Stimulated activated CD8-positive, alpha-beta memory T cell treated with anti-CD3 and anti-CD28 coated beads, Interleukin-15, amount 100 ng/mL, for 24 hours (primary cell): ENCODE data around the gene GPR108.

Experiments used
- DNase-seq: peaks from one replicate; pipeline ENCODE4 v3.0.0-alpha.2; 2020; ENCODE audit warnings: low read depth

GPR108 gene

DNA sequence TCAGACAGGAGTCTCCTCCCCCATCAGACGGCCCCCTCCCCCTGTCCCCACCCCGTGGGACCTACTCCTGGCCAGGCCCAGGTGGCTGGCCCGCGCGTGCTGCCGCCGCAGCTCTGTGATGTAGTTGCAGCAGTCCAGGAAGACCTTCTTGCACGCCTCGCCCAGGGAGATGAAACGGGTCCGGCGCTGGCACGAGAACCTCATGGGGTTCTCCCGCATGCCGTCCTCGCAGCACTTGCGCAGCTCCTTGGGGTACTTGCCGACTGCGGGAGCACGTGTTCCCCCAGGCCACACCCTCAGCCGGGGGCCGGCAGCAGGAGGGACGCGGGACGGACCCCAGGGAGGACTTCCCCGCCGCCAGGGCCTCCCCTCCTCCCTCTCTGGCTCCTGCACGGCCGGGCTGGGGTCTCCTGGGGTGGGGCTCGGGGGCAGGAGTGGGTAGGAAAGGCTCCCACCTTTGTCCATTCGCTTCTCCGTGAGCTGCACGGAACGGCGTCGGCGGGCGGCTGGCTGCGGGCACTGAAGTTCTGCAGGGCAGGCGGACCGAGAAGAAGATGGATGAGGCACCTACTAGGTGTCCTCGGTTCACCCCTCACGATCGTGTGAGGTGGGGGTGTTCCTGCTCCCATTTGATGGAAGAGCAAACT lies 30.2 kb downstream of the GPR108 start:
- no peak for DNase-seq

DNA sequence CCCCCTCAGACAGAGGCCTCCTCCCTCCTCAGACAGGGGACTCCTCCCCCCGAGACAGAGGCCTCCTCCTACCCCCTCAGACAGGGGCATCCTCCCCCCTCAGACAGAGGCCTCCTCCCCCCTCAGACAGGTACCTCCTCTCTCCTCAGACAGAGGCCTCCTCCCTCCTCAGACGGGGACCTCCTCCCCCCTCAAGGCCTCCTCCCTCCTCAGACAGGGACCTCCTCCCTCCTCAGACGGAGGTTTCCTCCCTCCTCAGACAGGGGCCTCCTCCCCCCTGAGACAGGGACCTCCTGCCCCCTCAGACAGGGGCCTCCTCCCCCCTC lies 30.8 kb downstream of the GPR108 start:
- no peak for DNase-seq

DNA sequence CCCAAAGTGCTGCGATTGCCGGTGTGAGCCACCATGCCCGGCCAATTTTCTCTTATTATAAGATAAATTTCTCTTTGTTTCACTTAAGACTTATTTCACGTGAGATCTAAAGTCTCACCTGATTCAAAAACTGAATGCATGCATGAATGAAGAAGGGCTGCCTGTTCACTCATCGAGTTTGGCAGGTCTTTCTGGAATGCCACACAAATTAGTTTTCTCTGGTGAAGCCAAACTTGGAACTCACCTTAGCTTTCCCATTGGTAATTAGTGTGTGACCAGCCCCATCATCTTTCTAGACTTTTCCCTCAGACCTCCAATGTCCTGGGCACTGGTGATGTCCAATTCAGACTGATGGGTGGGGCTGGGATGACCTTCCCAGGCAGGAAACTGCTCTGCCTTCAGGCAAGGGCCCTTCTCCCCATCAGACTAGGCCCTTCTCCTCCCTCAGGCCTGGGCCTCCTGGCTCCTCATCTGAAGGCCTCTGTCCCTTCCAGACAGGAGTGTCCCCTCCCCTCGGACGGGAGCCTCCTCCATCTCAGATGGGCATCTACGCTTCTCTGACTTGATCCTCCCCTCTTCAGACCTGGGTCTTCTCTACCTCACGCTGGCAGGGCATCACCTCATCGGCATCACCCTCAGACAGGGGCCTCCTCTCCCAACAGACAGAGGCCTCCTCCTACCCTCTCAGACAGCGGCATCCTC lies 31.3 kb downstream of the GPR108 start:
- DNase-seq: no peak

DNA sequence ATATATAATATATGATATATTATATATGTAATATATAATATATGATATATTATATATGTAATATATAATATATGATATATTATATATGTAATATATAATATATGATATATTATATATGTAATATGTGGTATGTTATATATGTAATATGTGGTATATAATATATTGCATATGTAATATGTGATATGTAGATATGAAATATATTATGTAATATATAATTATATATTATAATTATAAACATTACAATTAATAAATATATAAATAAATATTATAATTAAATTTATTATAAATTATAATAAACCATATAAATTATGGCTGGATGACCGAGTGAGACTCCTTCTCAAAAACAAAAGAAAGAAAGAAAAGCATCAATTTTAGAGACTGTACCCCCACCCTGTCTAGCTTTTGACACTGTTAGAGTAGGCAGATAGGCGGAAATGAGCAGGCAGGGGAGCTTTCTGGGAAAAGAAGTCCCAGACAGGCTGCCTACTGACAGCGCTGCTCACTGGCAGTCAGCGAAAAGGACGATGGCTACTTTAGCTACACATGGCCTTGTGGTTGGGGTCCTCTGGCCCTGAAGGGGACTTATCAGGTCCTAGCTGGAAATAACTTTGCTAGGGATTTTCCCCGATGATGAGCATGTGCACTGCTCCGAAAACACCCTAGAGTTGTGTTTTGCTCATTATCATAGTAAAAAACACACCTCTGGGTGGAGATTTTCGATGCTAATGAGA lies 36.6 kb downstream of the GPR108 start:
- no peak for DNase-seq

DNA sequence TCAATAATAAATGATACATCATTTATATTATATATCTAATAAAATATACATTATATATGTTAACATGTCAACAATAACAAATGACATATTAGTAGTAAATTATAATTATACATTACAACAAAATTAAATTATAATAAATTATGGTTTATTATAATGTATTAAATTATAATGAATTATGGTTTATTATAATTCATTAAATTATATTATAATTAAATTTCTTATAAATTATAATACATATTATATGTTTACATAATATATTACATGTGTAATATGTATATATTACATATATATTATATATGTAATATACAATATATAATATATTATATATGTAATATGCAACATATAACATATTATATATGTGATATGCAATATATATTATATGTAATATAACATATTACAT lies 37.4 kb downstream of the GPR108 start:
- DNase-seq: no peak

DNA sequence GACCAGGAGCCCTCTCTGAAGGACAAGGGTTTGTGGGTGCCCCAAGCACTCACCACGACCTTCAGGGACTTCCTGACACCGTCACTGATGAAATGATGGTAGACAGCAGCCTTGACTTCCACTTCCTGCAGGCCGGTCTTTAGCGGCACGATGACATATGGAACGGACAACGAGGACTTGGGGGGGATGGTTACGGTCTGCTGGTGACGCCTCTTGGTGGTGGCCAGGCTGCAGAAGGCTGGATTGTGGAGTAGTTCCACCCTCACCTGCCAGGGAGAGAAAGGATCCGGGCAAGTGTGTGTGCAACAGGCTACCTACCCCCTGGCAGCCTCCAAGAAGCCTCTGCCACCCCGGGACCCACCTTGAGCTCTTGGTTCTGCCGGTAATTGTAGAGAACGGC lies 40.1 kb downstream of the GPR108 start:
- DNase-seq: no peak

DNA sequence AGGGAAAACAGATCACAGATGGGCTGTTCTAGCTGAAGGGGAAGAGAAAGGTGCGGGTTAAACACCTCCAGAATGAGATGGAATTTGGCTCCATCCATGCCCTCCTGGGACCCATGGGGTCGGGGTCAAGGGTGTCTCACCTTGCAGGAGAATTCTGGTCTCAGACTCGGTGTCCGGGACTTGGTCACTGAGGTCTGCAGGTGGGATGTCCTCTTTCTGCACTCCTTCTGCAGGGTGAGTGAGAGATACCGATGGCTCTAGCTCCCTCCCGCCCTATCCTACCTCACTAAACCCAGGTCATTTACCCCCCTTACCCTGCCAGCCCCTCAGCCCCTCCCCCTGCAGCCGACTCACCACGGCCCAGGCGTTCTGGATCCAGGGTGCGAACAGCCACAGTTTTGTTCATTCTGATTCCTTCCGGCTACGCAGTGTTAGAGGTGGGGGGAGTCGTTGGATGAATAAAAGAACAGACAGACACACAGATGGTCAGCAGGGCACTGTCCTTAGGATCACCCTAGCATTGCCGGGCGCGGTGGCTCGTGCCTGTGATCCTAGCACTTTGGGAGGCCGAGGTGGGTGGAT lies 41.0 kb downstream of the GPR108 start:
- DNase-seq: no peak

DNA sequence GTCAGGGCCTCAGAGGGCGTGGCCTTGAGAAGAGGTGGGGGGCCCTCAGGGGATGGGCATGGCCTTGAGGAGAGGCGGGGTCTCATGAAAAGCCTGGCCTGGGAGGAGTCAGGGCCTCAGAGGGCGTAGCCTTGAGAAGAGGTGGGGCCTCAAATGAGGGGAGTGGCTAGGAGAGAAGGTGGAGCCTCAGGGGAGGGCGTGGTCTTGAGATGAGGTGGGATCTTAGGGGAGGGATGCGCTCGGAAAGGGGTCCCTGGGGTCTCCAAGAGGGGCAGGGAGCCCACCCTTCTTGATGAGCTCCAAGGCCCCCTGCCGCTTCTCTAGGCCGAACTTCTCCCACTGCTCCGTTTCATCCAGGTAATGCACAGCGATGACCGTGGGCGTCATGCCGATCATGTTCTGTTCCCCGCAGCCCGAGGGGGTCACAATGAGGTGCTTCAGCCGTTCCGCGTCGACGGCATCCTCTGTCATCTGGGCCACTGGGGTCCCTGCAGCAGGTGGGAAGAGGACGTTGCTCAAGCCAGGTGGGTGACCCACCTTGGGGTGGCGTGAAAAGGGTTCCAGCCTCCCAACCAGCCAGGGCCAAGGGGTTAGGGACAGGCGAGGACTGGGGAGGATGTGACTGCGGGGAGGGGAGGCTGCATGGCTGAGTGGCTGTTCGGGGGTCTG lies 43.1 kb downstream of the GPR108 start:
- no peak for DNase-seq

DNA sequence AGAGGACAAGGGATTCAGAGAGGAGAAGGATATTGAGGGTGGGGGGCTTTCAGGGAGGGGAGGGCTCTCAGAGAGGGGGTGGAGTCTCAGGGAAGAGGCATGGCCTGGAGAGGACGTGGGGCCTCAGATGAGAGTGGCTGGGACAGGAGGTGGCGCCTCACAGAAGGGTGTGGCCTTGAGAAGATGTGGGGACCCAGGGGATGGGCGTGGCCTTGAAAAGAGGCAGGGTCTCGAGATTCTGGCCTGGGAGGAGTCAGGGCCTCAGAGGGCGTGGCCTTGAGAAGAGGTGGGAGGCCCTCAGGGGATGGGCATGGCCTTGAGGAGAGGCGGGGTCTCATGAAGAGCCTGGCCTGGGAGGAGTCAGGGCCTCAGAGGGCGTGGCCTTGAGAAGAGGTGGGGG lies 43.7 kb downstream of the GPR108 start:
- no peak for DNase-seq

DNA sequence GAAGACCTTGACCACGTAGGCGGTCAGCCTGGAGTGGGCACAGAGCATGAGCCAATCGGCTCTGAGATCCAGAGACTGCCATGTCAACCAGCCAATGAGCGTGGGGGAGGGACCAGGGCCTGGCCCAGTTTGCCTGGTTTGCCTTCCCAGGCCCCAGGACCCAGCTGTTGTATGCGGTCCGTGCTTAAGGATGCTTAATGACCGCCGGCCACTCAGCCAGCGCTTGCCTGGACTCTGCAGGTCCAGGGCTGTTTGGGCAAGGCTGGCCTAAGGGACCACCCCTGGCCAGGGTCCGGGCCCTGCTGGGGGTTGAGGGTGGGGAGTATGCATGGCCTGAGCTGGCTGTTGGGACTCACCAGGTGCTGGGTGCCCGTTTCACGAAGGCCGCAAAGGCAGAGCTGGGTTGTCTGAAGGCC lies 44.3 kb downstream of the GPR108 start:
- no peak for DNase-seq

DNA sequence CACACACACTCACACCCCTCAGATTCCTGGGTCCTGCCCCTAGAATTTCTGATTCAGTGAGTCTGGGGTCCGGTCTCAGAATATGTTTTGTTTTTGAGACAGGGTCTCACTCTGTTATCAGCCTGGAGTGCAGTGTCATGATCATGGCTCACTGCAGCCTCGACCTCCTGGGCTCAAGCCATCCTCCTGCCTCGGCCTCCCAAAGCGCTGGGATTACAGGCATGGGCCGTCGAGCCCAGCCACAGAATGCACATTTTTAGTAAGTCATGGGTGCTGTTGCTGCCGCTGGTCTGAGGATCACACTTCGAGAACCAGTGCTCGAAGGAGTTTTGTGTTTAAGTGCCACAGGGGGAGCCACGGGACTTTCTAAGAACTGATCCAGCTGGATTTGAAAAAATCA lies 45.4 kb downstream of the GPR108 start:
- no peak for DNase-seq

DNA sequence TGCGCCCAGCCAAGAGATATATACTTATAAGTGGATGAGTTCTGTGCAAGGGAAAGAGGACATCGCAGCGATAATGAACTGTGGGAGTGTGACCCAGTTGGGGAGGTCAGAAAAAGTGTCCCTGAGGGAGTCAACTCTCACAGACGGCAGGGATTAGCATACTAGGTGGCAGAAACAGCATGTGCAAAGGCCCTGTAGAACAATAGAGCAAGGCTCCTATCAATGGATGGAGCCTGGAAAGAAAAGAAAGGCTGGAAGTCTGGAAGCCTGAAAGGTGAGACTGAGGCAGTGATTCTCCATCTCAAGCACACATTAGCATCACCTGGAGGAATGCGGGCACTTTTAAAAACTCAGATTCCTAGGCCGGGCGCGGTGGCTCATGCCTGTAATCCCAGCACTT lies 46.0 kb downstream of the GPR108 start:
- DNase-seq: no peak

DNA sequence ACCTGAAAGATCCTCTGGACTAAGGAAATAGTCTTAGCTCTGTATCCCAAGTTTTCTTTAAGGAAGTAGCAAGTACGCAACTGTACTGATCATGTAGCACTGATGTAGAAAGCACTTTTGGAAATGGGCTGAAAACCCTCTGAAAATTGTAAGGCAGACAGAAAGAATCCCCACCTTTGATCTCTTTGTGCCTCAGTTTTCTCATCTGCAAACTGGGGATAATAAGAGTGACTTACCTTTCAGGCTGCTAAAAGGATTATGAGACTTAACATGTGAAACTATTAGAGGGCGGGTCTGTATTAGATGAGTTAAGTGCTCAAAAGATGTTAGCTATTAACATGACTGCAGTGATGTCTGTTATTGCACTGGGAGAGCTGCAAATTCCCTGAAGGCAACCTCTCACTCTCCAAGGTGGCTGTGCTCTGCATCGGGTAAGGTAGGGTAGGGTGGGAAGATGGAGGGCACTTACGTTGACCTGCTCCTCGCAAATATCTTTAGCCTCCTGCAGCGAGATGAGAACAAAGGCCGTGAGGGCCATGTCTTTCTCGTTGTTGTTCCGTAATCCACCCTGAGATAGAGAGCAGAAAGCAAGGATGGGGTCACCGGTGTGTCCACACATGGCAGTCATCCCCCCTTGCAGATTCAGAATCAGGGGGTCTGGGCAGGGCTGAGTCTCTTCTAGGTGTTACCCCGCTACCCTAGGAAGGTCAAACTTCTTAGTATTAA lies 47.1 kb downstream of the GPR108 start:
- DNase-seq: no peak

DNA sequence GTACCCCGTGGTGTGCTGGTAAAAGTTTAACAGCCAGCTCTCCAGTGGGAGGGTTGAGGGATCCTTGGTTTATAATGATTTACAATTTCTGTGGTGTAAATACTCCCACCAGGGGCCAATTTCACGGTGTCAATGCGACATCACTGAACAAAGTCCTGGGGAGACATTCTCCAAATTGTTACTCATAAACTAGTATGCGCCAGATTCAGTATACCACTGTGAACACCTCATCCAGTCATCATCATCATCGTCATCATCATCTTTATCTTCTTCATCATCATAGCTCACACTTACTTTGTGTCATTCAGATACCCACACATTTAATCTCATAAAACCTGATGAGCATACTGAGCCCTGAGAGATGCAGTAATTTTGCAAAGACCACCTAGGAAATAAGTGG lies 50.3 kb downstream of the GPR108 start:
- DNase-seq: no peak

DNA sequence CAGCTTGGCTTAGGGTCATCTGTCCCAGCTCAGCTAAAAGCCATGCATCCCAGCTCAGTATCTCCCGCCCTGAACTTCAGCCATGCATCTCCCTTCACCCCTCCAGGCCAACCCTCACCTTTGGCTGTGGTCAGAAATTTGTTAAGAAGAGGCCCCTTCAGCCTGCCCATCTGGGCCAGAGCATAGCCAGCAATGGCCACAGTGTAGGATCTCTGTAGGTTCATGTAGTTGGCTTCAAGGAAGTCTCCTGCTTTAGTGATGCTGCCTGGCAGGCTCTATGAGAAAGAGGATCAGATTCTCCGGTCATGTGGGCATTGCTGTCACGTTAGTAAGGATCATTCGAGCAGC lies 50.8 kb downstream of the GPR108 start:
- DNase-seq: no peak

DNA sequence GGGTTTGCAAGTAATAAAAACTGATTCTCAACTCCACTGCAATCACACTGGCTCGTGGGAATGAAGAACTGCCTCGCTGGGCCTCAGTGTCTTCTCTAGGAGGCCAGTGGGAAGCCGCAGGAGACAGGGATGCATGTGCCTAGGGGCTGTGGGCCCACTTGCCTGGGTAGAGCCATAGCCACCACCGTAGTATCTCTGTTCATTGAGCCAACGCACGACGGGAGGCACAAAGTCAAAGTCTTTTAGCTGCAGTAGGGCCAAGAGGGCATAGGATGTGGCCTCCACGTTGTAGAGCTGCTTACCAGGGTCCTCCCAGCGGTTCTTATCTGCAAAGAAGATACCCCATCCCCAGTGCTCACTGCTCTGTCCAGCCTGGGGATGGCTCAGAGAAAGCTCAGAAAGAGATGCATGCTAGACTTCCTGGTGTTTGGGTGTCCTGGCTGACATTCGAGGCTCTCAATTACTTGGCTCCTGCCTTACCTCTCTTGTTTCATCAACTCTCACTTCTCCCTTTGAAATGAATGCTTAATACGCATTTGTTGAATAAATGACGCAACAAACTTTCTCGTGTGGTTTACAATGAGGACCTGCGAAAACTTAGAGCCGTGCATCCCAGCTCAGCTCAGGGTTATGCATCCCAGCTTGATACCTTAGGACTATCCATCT lies 51.3 kb downstream of the GPR108 start:
- DNase-seq: no peak

DNA sequence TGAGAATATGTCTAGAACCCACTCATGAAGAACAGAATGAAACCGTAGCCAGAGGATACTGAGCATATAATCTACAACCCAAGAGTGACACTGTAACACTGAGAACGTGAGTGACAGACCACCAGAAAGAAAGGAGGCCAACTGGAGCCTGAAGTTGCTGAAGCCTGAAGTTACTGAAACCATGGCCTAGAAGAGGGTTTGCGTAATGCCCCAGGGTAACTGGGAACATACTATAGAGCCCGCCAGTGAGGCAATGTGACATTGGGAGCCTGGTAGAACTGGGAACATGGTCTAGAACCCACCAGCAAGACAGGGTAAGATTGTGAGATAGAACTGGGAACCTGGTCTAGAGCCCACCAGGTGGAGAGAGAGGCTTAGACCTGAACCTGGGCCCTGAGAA lies 51.9 kb downstream of the GPR108 start:
- DNase-seq: no peak

DNA sequence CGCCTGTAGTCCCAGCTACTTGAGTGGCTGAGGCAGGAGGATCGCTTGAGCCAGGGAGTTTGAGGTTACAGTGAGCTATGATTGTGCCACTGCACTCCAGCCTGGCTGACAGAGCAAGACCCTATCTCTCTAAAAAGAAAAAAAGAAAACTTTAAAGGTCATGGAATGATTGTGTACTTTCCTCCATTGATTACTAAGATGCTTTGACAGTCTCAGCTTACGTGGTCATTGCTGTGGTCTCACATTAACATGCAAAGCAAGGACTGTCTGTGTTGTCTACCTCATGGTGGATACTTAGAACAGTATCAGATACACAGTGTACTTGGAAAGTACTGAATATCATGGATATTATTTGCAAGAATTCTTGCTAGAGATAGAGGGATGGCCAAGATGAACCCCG lies 53.4 kb downstream of the GPR108 start:
- no peak for DNase-seq

DNA sequence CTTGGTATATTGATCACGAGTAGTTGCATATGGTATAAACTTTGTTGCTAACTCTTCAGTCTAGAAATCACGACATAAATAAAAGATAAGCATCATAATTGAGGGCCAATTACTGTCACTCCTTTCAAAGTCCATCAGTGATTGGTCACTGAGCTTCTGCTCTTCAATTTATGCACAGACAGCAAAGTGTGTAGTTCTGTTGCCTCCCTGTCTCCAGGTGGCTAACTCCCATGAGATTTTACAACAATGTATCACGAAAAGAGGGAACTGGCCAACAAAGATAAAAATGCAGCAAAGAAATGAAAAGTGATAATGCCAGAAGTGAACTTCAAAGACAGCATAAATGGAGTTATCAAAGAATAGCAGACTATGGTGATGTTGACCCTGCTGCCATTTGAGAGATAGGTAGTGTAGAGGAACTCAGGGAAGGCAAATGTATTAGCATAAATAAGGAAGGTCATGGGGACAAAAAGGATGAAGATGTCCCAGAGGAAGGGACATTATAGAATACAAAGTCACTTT lies 54.7 kb downstream of the GPR108 start:
- no peak for DNase-seq

DNA sequence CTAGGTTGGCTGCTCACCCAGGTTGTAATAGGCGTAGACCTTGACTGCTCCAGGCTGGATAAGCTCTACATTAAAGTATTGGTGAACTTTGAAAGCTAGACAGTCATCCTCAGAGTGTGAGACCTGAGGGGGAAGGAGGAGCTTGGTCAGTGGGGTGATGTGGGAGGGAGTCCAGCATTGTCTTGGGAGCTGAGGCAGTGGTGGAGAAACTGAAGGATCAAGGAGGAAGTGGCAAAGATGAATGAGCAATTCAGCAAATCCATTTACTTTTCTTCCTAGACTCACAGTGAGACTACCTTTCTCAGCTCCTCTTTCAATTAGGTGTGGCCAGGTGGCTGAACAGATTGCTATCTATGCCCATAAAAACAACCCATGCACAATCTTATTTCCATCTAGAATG lies 57.2 kb downstream of the GPR108 start:
- DNase-seq: no peak
